OCI-LY7 (cell line): ENCODE measurements around the gene MAEL.

ENCODE experiments used
- EZH2phosphoT487 ChIP-seq: fragments of 200-600 bp; sonication (generic); IDR thresholded peaks from 2 replicates; pipeline ENCODE4 v1.6.1; 2018; ENCODE audit warnings: low read depth, borderline replicate concordance, mild to moderate bottlenecking, mixed run types, antibody characterized with exemption, low read length, moderate library complexity, mixed read lengths
- TF ChIP-seq, protein P1 (sequence below): fragments of 200-600 bp; sonication (generic); conservative IDR thresholded peaks from 2 replicates; pipeline ENCODE4 v1.5.1; 2014; ENCODE audit warnings: mild to moderate bottlenecking, antibody characterized with exemption, low read length, moderate library complexity, mixed read lengths

GRCh38 chr1:166999075-166999474 lies 10.0 kb downstream of the MAEL start:
- TF ChIP-seq, protein P1, sequence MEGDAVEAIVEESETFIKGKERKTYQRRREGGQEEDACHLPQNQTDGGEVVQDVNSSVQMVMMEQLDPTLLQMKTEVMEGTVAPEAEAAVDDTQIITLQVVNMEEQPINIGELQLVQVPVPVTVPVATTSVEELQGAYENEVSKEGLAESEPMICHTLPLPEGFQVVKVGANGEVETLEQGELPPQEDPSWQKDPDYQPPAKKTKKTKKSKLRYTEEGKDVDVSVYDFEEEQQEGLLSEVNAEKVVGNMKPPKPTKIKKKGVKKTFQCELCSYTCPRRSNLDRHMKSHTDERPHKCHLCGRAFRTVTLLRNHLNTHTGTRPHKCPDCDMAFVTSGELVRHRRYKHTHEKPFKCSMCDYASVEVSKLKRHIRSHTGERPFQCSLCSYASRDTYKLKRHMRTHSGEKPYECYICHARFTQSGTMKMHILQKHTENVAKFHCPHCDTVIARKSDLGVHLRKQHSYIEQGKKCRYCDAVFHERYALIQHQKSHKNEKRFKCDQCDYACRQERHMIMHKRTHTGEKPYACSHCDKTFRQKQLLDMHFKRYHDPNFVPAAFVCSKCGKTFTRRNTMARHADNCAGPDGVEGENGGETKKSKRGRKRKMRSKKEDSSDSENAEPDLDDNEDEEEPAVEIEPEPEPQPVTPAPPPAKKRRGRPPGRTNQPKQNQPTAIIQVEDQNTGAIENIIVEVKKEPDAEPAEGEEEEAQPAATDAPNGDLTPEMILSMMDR: no peak
- TF ChIP-seq EZH2phosphoT487: no peak
